Superior temporal gyrus (tissue), 1 donor: ENCODE data around the gene TGM1.
"Not testable (repeated sequence)": the region's sequence is repeated elsewhere in the genome, so short reads cannot be mapped to it uniquely, and the experiment has no call there.

ENCODE experiments used
- DNase-seq: peaks from one replicate; pipeline ENCODE4 v3.0.0-alpha.2; 2016; ENCODE audit errors: extremely low spot score

TGM1 gene

DNA sequence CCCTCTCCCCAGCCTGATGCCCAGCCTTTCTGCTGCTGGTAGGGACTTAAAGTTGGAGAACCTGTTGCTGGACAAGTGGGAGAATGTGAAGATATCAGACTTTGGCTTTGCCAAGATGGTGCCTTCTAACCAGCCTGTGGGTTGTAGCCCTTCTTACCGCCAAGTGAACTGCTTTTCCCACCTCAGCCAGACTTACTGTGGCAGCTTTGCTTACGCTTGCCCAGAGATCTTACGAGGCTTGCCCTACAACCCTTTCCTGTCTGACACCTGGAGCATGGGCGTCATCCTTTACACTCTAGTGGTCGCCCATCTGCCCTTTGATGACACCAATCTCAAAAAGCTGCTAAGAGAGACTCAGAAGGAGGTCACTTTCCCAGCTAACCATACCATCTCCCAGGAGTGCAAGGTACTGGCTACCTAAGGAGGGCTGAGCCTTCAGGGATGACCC, 55.8 kb downstream of the TGM1 start:
- no peak for DNase-seq

DNA sequence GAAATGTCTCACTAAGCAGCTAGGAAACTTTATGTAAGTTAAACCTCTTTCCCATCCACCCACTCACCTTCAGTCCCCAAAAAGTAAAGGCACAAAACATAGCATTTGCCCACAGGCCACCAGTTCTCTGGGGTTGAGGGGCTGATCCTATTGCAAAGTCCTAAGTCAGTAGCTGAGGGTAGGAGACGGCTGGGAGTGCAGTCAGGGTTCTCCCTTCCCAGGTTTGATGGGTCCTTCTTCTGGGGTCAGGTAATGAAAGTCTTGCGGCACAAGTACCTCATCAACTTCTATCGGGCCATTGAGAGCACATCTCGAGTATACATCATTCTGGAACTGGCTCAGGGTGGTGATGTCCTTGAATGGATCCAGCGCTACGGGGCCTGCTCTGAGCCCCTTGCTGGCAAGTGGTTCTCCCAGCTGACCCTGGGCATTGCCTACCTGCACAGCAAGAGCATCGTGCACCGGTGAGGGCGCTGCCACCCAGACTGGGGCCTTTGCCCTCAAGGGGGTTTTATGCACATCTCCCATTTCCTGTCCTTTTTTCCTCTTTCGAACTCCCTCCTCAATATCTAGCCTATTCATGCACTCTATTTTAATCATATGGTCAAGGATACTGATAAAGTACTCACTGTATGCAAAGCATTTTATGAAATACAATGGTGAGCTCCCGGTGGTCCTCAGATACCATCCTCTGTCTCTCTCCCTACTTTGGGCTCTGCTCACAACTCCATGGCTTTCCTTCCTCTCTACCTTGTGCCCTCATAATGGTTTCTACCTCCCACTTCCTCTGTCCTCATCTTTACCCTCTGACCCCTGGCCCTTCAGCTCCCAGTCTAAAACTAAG, 56.5 kb downstream of the TGM1 start:
- no peak for DNase-seq

DNA sequence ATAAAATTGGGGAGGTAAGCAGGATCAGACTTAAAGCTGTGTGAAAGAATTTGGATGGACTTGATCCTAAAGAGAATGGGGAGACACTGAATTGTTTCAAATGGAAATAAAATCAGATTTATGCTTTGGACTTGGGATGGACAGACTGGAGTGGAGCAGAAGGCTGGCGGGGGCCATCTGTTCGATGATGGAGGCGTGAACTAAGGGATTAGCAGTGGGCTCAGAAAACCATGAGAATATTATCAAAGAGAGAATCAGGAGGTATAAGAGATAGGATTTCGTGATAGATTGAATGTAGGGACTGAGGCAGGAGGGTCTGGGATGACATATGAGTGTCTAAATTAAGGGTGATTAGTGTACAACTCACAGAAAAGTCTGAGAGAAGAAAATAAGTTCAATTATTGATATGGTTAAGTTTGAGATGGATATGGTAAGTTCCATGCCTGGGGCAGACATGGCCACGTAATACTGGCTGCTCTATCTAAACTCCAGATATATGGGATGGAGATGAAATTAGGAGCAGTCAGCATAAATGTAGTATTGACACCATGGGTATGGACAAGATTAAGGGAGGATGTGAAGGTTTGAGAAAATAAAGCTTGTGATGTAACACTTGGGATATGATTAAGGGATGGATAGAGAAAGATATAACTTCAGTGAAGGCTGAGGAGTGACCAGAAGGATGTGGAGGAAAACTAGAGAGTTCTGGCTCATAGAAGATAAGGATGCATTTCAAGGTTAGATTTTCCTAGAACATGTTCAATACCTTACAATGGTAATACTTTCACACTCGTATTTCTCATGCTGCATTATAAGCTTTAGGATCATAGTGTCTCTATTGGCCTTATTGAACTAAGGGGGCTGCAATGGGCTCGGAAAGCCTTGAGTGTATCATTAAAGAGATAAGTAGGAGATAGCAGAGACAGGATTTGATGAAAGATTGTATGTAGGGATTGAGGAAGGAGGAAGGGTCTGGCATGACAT, 58.5 kb downstream of the TGM1 start:
- no peak for DNase-seq

DNA sequence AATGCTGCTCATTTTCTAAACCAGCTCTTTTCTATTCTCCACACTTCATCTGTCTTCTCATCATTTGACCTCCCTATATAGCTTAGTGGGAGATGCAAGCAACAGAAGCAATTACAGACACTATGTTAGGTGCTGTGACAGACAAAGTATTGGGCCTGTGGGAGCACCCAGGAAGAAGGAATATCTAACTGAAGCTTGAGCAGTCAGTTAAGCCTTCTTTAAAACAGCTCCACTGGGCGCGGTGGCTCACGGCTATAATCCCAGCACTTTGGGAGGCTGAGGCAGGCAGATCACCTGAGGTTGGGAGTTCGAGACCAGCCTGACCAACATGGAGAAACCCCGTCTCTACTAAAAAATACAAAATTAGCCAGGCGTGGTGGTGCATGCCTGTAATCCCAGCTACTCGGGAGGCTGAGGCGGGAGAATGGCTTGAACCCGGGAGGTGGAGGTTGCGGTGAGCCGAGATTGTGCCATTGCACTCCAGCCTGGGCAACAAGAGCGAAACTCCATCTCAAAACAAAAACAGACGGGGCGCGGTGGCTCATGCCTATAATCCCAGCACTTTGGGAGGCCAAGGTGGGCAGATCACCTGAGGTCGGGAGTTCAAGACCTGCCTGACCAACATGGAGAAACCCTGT, 59.6 kb downstream of the TGM1 start:
- not testable (repeated sequence) for DNase-seq

DNA sequence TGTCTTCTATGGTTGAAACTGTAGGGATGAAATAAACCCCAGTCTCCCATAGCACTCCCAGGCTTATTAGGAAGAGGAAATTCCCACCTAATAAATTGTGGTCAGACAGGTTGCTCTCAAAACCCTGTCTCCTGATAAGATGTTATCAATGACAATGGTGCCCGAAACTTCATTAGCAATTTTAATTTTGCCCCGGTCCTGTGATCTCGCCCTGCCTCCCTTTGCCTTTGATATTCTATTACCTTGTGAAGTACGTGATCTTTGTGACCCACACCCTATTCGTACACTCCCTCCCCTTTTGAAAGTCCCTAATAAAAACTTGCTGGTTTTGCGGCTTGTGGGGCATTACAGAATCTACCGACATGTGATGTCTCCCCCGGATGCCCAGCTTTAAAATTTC, 60.4 kb downstream of the TGM1 start:
- not testable (repeated sequence) for DNase-seq
